ENCODE measurements around the gene DPT.

Gene DPT

DNA sequence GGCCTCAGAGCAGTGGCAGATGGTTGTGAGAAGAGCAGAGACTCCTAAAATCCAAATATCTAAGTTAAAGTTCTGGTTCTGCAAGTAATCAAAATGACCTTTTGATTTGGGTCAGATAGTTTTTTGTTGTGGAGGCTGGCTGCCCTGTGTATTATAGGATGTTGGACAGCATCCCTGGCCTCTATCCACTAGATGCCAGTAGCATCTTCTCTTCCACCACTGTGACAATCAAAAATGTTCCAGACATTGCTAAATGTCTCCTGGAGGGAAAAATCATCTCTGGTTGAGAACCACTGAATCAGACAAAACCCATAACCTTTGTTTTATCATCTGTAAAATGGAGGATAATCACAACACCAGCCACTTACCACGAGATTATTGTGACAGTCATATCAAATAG, 5.9 kb upstream of the DPT start:
- no peak for DNase-seq

DNA sequence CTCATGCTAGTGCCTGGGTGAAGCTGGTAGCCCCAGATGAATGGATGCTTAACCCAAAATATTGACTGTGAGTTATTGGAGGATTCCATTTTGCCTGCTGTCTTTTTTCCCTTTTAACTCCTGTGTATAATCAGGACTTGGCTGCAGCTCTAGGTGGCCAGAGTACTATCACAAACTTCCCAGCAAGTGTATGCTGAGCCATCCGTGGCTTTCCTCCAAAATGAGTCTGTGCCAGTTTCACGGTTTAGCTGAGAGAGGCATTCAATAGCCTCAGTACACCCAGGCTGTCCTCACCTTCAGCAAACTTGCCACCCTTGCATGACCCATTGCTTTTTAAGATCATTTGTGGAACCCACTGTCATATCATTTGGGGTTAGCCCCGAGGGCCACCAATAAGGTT, 5.3 kb upstream of the DPT start:
- no peak for DNase-seq

DNA sequence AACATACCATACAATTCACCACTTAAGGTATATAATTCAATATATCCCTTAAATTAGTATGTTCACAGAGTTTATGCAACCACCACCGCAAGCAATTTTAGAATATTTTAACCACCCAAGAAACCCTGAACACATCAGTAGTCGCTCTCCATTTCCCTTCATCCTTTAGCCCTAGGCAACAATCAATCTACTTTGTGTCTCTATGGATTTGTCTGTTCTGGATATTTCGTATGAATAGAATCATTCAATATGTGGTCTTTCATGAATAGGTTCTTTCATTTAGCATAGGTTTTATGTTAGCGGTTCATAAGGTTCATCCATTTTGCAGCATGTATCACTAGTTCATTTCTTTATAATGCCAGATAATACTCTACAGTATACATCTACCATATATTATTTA, 4.2 kb upstream of the DPT start:
- no peak for DNase-seq

DNA sequence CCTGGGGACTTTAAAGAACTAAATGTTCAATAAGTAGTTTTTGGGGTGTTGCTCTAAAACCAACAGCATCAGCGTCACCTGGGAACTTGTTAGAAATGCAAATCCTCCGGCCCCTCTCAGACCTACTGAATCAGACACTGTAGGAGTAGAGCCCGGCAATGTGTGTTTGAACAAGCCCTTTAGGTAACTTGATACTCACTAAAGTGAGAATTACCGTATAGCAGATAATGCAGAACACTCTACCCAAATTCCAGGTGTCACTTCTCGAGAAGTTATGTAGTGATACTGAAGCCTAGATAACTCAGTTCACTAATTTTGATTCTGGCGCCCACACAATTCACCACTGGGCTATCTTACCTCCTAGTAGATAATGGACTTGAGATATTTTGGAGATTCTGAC, 3.7 kb upstream of the DPT start:
- no peak for DNase-seq

DNA sequence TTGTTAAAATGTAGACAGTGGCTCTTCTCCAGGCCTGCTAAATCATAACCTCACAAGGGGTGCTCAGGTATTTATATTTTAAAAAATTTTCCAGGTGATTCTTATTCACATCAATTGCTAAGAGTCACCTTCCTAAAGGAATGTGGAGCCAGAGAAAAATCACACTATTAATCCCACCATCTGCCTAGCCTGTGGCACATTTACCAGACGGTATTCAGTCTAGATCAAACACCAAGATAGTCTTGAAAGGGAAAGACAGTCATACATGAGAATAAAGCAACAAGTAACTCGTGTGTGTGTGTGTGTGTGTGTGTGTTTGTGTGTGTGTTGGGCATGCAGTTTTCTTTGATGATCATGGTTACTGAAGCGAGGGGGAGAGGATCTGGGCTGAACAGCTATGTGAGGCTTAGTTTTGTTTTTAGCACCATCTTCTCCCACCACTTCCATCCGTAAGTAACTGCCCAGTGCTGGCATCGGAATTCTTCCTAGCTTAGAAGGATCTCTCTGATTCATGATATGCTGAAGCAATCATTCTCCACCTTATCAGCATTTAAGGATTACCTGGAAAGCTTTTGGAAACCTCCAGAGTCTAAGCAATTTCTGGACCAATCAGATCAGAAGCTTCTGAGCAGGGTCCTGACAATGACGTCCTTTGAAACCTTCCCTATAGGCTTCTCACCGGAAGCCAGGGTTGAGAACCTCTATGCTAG, 2.4 kb upstream of the DPT start:
- no peak for DNase-seq

DNA sequence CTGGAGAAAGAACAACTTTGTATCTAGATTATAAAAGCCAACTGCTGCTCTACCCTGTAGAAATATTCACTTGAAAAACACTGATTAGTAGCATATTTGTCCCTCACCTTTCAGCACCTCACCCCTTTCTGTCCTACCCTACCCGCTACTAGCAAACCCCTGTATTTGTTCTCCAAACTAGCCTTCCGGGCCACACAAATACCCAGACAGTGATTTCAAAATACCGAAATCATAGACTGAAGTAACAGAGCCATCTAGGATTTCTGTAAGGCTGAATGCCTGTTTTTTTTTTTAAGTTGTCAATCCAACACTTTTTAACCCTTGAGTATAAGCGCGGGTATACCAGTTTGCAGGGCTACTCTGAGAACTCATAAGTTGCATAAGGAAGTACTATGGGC, 398 bp upstream of the DPT start:
- no peak for DNase-seq

DNA sequence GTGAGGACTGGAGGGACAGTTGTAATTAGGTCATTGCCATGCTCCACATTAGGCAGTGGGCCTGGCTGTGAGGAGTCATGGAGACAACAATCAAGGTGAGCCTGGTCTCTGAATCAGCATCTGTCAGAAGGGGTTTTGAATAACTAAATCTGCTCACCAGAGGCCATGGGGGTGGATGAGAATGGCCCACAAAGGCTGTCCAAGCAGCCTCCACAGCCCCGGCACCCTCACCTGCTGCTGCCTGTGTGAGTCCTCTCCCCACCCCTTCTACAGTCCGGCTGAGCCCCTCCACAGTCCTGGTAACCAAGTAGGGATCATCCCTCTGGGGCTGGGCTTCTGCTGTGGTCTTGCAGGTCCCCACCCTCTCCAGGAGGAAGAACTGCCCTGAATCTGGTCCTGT, 2.3 kb downstream of the DPT start:
- no peak for DNase-seq

DNA sequence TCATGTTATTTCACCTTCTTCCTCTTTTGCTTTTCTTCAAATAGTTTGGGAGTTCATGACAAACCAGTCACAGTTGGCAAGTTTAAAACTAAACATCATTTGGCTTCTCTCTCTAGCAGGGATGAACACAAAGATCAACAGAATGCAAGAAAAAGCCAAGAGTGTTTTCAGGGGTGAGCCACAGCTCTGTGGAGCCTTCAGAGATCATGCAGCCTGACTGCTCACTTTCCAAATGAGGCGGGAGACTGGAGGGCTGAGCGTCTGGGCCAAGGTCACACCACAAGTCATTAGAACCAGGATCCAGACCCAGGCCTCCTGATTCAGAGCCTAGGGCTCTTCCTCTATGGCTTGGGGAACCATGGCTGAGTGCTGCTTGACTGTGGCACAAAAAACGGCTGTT, 2.7 kb downstream of the DPT start:
- DNase-seq = no peak

DNA sequence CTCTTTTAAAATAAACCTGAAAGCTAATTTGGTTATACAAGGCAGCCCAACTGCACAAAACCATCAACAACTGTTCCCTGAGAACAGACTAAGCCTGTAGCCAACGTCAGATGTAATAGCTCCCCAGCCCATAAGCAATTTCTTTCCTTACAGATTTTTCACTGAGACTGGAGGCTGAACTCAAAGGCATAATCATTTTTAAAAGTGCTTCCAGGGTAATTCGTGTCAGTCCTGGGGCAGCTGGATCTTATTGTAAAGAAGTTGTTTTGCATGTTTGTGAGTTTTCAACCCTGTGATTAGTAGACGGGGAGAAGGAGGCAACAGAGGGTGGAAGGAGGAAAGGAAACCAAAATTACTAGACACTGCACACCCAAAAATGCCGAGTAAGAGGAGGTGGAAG, 3.2 kb downstream of the DPT start:
- no peak for DNase-seq

DNA sequence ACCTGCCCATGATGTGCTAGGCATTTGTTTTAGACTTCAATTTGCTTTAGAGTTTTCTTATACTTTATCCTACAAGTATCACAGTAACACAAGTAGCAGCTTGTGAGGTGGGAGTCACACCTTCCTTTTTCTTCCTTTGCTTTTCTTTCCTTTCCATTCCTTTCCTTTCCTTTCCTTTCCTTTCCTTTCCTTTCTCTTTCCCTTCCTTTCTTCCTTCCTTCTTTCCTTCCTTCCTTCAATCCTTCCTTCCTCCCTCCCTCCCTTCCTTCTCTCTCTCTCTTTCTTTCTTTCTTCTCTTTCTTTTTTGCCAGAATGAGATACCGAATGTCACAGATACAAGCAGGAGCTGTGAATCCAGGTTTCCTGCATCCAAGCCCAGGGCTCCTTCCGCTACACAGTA, 3.9 kb downstream of the DPT start:
- DNase-seq = no peak

DNA sequence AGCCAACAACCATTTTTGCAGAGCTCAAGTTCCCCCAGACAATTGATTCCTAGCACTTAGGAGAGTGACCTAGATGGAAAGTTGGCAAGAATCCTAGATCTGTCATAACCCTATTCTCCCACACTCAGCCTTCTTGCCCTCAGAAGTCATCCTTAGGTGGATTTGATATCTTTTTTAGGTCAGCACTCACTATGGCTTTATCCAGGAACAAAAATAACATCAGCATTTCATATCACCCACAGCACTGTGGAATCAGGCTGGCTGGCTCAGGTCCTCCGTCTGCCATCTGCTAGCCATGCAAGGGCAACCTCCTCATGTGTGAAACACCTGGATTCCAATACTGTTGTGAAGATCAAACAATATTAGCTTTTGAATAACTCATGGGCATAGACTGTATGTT, 6.0 kb downstream of the DPT start:
- no peak for DNase-seq

DNA sequence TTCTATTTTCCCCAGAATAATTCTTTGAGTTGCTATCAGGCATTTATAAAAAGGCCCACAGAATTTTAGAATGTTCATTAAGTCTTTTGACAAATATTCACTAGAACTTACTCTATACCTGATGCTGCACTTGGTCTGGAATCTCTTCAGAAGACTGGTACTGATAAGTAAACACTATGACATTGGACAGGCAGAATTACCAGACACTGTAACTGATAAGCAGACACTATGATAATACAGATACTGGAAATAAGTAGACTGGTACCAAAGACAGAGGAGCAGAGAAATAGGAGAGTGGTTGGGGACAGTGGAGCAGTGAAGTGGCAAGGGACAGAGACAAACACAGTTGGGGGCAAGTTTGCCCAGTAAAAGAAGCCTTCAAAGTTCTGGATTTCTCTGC, 8.2 kb downstream of the DPT start:
- no peak for DNase-seq

DNA sequence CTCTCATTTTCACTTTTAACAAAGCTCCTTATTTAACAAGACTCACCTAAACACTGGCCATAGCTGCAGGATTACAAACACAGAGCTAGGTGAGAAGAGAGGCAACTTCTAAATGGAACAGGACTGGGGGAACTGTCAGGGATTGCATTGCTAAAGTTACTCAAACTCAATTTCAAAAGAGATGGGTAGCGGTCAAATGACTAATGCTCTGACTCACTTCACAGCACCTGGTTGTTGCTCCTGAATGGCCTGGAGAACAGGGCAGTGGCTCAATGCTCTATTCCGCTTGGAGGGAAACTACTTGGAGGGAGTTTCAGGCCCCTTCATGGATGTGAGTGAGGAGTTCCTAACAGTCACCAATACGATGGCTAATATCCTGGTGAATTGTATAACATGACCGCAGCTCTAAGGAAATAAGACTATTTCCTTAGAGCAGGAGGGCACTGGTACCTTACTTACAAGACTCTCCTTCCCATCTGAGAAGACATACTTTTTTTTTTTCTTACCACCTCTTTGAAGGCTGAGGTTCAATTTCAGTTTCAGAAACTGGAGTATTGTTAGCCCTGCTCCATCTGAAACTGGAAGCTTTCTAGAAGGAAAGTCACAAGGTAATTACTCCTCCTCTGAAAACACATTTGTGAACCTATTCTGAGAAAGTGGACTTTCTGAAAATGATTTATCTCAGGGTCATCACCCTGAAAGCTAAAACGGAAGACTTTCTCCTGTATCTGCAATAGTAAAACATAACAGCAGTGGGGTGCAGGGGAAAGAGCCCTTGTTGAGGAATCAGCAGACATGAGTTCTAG, 9.5 kb downstream of the DPT start:
- DNase-seq = no peak

DNA sequence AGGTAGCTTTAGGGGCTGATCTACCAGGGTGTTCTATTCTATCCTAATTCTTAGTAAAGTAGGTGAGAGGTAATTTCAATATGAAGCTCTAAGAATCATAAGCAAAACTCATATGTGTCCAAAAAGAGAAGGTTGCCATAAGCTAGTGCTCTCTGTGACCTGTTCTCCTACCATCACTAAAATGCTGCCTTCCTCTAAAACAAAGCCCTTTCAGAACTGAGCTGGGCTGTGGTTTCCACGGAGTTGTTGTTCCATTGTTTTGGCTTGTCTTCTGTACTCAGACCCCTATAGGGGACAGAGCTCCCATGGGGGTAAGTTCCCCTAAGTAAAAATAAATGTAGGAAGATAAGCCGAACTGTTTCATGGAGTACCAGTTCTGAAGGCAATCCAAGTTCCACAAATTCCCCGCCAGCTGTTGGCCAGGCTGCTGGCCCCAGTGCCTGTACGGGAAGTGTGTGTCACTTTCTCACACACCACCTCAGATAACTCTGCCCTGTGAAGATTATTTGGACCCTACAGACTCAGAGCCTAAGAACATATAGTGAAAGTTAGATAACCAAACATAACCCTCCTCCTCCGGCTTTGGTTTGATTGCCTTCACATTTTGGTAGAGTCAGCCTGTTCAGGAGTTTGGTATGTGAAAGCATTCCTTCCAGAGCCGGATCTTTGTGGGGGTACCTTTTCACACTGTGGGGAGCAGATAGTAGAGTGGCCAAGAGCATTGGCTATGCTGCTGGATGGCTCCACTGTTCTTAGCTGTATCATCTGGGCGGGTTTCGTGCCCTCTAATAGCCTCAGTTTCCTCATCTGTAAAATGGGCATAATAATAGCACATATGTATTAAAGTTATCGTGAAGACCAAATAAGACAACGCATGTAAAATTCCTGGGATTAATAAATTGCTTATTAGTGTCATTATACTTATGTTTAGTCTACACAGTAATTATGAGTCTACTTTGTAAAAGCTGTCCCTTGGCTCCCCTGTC, 10.8 kb downstream of the DPT start:
- no peak for DNase-seq

DNA sequence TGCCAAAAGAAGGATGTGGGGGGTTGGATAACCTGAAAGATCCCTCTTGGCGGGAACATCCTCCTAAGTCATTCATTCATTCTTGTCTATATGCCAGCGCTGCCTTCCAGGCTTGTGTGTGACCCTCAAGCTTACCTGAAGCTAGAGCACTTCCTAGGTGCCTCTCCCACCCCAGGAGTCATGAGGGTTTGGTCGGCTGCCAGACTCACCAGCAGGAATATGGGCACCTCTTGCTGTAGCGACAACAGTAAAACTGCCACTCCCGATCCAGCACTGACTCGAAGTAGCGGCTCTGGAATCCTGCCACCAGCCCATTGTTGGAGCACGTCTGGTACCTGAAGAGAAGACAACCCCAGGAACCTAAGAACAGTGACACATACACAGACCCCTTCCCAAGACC, 15.0 kb downstream of the DPT start:
- no peak for DNase-seq

DNA sequence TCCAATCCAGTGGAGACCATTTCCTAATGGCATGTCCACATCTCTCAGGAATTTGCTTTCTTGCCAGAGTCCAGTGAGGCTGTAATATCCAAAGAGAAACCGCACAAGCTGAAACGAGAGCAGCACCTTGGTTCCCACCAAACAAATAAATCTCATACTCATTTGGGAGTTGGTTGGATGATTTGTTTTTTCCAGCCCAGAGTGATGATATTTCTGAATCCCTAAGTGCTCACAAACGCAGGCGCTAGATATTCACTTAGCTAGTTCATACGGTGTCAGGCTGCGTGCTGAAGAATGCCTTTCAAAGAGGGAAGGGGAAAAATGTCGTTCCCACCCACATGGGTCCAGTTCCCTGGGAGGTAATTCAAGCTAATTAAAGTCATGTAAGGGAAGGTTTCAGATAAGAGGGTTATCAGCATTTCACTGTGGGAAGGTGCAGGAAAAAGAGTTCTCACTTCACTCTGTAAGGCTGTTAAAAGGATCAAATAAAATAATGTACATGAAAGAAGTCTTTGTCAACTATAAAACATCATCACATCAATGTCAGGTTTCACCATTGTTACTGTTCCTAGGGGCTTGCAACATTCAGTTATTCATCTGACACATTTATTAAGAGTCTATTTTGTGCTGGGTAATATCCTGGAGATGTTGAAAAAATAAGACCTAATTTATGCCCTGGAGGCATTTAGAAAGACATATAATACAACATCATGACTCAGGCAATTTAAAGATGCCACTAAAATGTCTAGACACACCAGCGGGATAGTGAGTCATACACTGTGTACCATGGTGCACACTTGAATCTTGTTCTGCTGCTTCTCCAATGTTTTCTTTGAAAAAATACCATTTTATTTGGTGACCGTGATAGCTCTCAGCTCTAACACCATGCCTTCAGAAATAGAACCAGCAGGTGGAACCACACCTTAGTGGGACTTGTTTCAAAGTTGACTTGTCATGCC, 19.3 kb downstream of the DPT start:
- no peak for DNase-seq

DNA sequence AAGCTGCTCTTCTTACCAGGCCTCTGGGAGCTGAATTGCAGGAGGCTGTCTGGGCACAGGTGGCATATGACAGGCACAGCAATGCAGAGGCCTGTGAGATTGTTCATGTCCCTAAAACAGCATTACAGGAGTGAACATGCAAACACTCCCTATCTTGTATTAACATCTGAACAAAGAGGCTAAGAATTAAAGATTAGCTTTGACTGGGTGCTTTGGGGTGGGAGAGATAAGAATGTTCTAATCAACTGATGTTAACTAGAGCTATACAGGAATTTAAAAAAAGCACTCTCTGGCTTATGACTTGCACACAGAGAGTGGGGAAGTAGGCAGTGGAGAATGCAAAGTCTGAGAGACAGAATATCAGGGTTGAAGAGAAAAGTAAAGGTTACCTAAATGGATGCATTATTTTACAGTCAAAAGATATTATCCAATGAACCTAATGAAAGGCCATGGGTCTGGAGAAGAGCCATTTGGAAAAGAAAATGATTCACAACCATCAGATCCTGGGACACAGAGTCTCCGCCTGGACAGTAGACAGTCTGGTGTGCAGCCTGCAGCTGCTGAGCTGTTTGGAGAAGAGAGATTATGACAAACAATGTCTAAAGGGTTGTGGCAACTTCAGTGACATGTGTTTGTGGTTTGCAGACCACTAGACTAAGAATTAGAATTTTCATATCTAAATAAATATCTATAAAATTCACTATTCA, 20.2 kb downstream of the DPT start:
- DNase-seq = no peak

DNA sequence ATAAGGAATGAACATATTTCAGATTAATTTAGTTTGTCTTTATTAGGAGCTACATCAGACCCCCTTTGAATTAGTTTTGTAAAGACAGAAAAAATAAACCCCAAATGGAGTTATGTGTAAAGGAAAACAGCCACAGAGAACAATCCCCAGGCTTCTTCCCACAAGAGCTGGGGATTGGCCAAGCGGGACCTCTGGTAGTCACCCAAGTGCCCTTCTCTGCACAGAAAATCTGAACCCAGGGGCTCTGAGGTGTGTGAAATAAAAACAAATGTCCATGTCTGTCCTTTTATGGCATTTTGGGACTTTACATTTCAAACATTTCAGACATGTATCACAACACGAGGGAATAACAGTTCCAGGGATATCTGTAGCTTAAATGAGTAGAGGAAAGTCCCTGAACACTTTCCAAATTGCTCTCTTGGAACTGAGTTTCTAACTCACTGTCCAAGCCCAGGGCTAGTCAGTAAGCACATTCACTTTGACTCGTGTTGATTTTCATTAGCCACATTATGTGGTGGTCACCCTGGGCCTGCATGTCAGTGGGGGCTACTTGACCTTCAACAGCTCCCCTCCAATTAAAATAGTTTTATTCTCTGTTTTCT, 22.5 kb downstream of the DPT start:
- no peak for DNase-seq

DNA sequence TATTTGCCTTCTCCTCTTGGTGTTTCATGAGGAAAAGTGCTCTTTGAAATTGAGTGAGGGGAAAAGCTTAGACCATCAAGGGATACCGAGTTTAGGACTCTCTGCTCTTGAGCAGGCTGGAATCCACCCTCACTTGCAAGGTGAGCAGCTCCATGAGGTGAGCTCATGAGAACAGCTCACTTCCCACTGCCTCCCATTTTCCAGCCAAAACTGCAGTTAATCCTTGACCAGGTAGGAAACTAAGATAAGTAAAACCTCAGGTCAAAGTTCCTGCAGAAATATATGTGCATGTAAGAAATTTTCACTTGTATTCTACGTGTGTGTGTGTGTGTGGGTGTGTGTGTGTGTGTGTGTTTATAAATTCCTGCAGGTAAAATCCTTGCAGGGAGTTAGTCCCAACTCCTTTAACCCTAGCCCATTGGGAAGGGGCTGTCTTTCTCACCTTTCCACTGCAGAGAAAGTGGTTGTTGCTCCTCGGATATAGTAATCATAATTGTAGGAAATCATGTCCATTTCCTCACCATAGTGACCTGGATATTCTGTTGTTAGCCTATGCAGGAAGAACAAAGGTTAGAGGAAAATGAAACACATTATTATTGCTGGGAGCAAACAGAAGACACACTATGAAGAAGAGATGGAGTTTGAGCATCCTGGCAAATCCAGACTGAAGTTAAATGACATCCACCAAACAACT, 28.3 kb downstream of the DPT start:
- DNase-seq = no peak

DNA sequence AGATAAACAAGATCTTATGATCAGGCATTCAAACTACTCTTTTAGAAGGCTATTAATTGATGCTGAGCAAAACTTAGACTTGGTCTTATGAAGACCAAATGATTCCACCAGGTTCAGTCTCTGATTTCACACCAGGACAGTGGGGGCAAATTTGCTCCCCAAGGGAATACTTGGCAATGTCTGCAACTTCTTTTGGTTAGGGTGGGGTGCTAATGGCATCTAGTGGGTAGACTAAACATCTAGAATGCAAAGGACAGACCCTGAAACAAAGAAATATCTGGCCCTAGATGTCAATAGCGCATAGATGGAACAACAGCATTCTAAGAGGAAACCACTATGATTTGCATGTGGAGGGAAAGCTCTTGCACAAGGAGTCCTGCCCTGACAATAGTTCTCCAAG, 30.6 kb downstream of the DPT start:
- DNase-seq = no peak

Data from SIG-M5 (cell line).